Cerebellar nuclear complex (tissue), 1 donor: Measurements from ENCODE around the gene LRRIQ1.
"Not testable (repeated sequence)": the region's sequence is repeated elsewhere in the genome, so short reads cannot be mapped to it uniquely, and the experiment has no call there.

Experiments used
- DNase-seq, 2 experiments: peaks; one replicate each; lab custom pipeline; 2025; lab: John Stamatoyannopoulos, UW

The LRRIQ1 gene

DNA sequence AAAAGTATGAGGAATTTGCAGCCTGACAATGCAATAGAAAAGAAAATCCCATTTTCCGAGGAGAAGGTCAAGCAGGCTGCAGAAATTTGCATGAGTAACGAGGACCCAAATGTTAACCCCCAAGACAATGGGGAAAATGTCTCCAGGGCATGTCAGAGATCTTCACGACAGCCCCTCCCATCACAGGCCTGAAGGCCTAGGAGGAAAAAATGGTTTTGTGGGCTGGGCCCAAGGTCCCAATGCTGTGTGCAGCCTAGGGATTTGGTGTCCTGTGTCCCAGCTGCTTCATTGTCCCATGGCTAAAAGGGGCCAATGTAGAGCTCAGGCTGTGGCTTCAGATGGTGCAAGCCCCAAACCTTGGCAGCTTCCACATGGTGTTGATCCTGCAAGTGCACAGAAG lies 167.7 kb downstream of the LRRIQ1 start:
- not testable (repeated sequence) for DNase-seq

DNA sequence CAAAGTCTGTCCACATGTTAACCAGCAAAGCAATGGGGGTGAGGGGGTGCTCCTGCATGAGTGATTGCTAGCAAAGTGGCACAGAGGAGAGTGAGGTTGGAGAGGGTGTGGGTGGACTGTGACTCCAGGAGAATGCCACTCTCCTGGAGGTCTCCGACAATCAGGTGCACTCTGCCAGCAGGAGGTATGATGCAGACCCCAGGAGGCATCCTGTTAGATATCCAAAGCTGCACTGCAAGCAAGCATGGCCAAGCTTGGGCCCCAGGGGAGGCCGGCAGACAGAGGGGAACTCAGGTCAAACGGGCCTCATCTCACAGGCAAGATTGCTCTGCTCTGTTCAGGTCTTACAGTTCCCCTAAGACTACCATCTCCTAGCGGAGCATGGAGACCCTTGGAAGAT lies 170.4 kb downstream of the LRRIQ1 start:
- DNase-seq: no peak

DNA sequence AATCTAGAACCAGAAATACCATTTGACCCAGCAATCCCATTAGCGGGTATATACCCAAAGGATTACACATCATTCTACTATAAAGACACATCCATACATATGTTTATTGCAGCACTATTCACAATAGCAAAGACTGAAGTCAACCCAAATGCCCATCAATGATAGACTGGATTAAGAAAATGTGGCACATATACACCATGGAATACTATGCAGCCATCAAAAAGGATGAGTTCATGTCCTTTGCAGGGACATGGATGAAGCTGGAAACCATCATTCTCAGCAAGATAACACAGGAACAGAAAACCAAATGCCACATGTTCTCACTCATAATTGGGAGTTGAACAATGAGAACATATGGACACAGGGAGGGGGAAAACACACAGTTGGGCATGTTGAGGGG lies 188.2 kb downstream of the LRRIQ1 start:
- not testable (repeated sequence) for DNase-seq

DNA sequence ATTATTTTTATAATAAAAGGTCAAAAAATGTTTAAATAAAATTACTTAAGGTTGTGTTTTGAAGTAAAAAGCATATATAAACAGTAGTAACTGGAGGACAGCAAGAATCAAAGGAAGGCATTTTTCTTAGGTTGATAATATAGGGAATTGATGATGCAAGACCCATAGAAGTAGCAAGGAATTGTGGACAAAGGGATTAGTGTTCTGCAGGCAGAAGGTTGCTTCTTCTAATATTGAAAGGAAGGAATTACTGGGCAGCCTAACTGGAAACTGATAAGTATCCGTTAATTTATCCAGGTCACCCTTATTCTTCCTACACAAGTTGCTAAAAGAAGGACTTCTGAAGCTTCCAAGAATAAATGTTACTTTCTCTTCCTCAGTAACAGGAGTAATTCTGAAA lies 189.3 kb downstream of the LRRIQ1 start:
- DNase-seq: no peak

DNA sequence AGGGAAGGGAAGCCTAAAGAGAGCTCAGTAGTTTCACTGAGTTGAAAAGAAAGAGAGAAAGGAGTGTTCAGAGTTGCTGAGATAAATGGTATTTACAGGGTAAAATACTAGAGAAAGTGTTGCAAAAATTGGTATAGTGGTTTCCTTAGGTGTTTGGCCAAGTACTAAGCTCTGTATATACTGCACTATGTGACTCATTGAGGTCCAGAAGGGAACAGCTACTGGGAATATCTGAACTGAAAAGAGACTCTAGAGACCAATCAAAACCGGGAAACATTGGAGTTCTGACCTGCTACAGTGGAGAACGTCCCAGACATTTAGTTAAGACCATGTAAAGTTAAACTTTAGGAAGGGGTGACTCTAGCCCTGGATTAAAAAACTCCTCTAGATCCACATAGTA lies 201.2 kb downstream of the LRRIQ1 start:
- no peak for DNase-seq

DNA sequence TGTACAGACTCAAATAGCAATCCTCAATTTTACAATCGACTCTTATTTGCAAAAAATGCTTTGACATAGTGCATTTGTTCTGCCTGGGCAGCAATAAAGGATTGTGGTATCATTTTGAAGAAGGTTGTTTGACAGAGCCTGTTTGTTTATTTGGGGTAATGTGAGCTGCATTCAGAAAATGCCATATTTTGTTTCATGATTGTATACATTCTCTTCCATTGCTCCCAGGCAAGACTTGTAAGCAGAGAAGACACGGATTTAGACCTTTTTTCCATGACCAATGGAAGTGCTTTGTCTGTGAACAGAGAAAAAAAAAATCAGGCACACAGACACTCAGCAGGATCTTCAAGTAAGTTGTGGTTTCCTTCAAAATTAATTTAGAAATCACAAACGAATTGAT lies 208.4 kb downstream of the LRRIQ1 start:
- no peak for DNase-seq

DNA sequence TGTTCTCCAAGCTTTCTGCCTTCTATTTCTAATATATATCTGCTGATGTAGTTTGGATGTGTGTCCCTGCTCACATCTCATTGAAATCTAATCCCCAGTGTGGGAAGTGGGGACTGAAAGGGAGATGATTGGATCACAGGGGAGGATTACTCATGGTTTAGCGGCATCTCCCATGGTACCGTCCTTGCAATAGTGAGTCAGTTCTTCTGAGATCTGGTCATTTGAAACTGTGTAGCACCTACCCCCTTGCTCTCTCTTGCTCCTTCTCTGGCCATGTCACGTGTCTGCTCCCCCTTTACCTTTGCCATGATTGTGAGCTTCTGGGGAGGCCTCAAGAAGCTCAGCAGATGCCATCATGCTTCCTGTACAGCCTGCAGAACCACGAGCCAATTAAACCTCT lies 217.7 kb downstream of the LRRIQ1 start:
- DNase-seq: no peak

DNA sequence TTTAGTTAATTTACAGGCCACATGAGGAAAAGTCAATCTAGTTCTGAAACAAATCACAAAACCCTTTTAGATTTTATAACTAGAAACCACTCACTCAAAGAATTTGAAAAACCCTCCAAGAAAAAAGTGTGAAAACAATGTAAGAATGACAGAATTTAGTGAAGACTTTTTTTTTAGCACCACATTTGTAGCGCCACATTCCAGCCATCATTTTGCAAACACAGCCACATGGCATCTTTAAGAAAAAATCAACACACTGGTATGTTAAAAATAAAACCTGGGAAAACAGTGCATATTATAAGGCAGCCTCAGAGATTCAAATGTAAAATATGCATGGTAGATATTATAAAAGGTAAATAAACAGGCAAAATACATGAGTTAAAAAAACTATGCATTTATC lies 221.5 kb downstream of the LRRIQ1 start:
- DNase-seq: no peak

DNA sequence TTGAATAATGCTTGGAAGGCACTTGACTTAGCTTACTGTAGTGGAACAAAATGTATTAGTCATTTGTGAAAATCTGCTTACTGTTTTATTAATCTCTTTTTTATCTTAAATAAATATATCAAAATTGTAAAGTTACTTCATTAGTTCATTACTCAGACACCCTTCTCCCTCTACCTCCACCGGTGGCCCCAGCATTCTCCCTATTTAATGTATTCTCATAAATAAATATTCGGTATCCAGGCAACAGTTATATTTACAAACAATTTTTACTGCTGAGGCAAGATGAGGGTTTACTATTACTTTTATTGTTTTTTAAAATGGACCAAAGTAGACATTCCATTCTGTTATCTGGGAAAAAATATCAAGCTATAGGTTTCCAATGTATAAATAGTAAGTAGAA lies 224.3 kb downstream of the LRRIQ1 start:
- no peak for DNase-seq

DNA sequence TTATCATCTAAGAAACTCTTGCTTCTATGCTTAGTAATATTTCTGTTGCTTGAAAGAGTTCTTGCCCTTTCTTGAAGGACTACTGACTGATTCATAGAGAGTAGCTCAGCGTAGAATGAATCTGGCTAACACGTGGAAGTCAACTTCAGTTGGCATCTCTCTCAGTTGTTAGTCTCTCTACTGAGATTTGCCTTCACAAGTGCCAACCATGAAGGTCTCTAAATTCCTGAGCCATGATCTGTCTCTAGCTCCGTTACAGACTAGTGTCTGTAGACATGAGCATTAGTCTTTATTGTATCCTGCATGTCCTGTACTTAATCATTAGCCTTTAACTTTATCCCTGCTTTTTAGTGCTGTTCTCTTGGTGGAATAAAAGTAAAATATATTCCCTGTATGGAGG lies 224.7 kb downstream of the LRRIQ1 start:
- no peak for DNase-seq

DNA sequence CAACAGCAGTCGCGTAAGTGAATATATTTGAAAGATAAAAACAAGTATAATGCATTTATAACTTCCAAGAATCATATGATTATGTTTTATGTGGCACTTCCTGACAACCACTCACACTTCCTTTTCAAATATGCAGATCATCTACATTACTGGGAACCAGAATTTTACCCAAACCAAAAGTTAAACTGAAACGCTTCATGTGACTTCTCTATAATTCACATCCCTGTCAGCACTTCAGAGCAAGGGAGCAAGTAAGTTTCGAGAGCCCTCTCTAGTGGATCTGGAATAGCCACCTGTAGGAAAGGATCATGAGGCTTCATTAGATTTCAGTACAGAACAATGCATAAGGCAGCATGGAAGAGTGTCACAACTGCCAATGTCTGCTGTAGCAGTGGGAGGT lies 230.2 kb downstream of the LRRIQ1 start:
- DNase-seq: no peak

DNA sequence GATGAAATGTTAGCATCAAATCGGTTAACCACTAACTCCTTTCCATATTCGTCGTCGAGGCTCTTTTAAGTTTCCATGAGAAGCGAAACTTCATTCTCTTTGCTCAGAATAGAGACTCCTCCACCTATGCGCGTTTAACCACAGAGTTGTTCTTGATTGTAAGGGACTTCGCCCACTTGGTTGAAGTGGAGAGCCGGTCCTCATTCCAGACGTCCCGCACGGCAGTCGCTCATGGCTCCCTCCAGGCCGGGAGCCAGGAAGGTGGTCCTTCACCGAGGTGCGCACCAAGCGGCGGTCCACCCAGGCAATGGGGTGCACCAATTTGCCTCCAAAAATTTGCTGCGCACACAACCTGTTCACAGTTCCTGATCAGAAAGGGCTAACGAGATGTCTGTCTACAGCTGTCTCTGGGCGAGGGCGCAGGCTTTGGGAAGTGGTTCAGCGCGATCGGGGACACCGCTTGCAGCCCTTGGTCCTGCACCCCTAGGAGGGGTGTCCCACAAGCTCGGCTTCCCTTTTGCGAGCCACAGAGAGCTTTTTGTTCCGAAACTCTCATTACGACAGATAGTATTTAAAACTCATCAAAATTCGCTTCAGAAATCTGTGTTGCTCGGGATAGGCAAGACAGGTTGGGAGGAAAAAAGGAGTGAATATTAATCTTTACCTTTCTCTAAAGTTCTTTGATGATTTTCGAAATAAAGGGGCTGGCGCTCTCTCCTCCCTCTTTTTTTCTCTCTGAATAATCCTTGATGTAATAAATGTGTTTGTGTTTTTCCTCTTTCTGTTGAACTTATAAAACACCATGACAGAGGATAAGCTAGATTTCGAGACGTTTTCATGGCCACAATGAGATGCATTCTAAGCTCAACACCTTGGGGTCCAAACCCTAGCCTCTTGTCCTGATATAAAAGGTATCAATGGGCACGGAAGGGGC lies 237.5 kb downstream of the LRRIQ1 start:
- no peak for DNase-seq

DNA sequence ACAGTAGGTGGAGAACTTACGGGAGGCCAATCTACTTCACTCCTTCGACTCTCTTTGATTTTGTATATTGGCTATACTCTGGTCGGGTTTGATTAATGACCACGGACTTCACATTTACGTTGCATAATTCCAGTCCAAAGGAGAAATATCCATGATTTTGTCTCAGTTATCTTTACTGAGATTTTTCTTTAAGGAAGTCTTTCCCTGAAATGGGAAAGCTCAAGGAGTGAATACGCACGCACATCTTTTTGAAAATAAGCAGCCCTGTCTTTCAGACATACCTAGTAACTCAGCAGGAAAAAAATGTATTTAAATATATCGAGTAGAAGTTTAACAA lies 238.1 kb downstream of the LRRIQ1 start:
- DNase-seq: no peak

DNA sequence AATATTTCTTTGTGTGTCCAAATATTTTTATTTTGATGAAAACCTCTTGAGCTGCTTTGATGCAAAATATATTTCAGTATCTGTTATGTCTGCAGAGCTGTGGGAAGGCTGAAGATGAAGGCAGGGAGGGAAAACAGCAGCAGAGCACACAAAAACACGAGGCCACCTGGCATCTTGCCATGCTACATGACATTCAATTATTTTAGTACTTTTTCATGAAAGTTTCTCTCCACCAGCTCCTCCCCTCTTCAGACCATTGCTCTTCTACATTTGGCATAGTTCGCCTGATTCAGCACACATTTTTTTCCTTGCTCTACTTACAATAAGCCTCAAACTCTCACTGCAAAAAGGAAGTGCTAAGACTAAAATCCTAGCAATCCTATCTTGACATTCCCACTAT lies 239.2 kb downstream of the LRRIQ1 start:
- no peak for DNase-seq

DNA sequence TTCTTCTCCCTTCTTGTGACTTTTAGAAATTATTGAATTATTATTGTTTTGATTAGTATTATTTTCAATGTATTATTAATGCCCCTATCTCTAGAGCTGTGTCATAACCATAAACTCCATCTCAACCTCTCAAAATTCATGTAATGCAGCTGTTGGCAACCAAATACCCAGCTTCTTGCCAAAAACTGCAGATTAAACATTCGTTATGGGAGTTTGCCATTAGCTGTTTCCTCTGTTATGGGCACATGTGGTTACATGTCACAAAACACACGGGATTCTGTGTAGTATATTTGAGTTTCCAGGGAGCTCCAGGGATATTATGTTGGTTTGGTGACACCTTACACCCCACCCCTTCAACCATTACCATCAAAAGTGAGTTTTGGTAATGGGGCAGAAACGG lies 241.0 kb downstream of the LRRIQ1 start:
- DNase-seq: no peak

DNA sequence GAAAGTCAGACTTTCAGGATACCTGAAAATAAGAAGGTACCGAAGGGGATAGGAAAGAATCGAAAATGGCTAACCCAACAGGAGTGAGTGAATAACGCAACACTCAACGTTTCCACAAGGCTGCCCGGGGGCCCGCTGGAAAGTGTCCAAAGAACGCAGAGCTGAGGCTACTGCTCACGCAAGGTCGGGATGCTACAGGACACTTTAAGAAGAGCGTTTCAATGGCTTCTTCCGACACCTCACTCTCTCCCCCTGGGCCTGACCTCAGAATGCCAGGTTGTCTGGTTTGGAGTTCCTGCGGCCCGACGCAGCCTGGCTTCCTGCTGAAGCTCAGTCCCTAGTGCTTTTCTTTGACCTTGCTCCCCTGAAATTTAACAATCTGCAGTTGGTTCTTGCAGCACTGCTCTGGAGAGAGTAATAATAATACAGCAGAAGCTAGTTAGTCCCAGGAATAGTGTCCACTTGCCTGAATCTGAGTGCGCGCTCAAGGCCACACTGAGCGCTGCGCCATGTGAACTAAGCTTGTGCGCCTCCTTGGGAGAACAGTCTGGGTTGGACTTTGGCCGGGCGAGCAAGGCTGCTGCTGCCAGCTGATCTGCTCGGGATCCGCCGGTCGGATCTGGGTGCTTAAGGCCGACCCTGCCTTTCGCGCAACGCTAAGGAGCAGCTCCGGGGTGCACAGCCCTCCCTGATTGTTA lies 241.9 kb downstream of the LRRIQ1 start:
- no peak for DNase-seq

DNA sequence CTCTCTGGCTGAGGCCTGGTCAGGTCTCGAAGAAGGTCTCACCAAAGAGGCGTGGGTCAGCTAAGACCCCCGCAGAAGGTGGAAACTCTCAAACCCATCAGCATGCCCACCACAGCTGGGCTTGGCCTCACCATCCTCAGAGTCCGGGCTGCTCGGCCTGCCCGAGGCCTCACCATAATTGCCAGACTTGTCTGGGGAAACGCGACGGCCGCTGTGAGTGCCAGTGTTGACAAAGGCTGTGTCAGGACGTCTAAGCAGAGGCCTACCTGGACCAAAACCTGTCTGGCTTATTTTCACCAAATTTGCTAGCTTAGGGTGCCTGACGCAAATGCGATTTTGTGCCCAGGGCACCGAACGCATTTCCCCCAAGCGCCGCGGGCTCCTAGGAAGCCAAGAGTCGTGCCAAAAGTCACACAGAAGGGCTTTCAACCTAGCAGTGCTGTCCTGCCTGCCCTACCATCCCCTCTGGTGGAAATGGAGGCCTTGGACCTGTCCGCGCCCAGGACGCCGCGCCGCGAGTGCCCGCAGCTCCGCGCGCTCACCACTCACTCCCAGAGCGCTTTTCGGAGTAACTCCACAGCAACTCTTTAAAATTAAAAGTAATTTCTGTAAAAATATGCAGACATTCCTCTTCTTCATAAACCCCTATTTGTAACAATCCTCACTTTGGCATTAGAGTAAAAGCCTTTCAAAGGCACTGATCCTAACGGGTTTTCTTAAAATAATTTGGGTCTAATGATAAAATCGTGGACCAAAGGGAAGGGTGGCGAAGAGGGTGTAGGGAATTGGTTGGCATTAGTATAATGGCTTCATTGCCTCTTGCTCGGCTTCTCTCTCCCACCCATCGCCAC lies 242.7 kb downstream of the LRRIQ1 start:
- no peak for DNase-seq

DNA sequence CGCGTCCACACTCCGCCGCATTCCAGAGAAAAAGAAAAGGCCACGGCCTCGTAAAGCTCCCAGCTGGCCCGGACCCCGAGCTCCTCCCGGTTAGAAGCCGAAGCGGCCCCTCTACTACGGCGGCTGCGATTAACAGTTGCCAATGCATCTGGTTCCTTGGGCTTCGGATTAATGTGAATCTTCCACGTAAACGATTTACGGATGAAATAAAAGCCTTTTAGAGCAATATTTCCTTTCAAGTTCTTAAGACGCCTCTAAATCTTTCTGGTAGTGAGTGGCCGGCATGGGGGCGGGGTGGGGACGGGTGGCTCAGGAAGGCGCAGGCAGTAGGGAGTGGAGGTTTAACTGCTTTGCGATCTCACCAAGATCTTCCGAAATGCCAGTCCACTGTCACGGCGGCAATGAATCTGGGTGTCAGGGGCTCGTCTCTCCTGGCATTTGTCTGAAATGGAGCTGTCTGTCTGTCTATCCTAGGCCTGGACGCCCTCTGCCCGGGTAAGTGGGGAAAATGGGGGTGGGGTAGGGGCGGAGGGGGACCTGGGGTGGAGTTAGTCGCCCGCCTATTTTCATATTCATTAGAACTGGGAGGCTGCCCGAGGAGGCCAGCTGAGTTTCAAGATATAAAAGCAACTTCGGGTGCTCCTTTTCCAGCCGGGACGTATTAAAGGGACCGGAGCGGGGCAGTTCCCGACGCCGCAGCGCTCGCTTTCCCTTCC lies 243.5 kb downstream of the LRRIQ1 start:
- DNase-seq: no peak

DNA sequence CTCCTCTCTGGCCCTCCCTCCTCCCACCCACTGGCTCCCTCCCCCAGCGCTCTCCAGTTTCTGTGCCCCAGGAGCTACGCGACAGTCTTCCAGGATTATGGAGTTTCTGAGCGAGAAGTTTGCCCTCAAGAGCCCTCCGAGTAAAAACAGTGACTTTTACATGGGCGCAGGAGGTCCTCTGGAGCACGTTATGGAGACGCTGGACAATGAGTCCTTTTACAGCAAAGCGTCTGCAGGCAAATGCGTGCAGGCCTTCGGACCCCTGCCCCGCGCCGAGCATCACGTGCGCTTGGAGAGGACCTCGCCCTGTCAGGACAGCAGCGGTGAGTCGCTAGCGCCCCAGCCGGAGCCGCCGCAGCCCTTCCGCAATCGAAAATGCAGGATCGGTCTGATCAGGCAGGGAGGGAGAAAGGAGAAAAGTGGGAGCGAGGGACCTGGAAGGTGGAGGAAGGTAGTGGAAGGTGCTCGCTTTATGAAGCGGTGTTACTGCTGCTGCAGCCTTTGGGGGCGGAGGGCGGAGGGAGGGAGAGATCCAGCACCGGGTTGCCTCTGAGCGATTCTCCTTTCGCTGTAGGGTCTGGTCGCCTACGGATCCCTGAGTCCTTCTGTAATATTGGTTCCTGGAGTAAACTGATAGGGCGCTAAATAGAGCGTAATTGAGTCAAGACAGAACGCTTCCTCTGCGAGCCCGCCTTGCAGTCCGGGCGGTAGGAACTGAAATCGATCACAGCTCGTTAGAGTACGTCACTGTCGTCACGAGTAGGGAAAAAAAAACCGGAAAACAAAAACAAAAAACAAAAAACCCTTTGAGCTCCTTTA lies 244.2 kb downstream of the LRRIQ1 start, which contains the start of gene ALX1:
ALX1 (plus strand) TSS at position 56 of the 819 bp plus-strand sequence; CDS start at position 98, 42 bp downstream.
- no peak for DNase-seq

DNA sequence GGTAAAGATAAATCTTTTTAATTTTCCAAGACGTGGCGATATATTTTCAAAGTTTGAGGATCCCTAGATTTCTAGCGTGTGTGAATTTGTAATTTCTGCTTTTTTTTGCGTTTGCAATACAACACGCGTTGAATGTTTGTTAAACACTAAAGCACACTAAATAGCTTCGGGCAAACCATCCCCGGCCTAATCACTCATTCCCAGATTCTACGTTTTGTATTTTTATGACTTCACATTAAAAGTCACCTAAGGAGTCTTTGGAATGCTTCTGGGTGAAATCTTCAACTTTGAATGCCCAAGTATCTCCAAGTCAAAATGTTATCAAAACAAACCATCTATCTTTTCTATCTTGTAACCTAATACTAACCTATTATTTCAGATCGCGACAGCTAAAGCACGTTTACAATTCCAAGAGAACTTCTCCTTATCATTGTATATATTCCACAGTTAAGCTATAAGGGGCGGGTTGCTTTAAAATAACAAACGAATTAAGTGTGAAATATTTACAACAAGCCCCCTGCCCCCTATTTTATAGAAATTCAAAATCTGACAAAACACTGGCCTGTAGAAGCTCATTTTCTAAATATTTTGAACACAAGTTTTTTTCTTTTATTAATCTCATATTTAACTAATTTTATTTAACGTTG lies 245.0 kb downstream of the LRRIQ1 start:
- DNase-seq: no peak
